ENCODE data around the gene PIEZO1. TPM values are rescaled to one million over a fixed set of nuclear protein-coding genes. Genes with fewer than 3 reads are reported as not detected.

Gene PIEZO1
- total and polyA plus RNA-seq, 2 donors (not counting 3 experiments of a cell fraction or from before 2014, with no cell fraction given): 298 to 322 TPM

DNA sequence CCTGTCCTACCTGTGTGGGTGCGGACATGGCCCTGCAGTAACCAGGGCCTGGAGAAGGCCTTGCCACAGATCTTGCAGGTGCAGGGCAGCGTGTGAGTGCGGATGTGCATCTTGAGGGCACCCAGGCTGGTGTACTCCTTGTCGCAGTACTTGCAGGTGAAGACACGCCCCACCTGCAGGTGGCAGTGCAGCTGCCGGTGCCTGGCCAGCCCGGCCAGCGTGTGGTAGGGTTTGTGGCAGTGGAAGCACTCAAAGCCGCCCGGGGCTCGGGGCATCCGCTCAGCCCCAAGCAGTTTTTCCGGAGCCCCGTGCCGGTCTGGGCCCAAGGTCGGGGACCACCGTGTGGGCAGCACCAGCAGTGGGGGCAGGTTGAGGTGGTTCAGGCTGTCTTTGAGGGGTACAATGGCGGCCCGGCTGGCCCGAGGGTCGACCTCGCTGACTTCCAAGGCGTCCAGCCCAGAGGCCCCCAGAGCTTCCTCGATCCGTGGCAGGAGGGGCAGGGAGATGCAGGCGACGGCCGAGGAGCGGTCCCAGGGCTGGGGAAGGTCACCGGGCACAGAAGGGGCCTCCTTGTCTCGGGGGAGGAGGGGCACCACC lies 103.8 kb downstream of the PIEZO1 start:
- Histone ChIP-seq H4K20me1 (replicated peaks; ENCODE audit: control insufficient read depth, extremely low read depth, insufficient read depth, low read length) (no peaks in the 10 kb centered on the region), H2AFZ (ENCODE audit: low read depth, low read length) (no peak overlapping the region), H3K4me3 (replicated peaks in 1 of 3; ENCODE audit: insufficient read depth in 1 of 3, low read depth in 1 of 3, low read length in 3 of 3) (no peak overlapping the region), H3K27ac (ENCODE audit: insufficient read depth, low read depth, low read length) (no peak overlapping the region), H3K9me3 (replicated peaks; ENCODE audit: control insufficient read depth, insufficient read depth, low read length) (no peaks in the 10 kb centered on the region), H3K4me1 (ENCODE audit: control insufficient read depth, extremely low read depth, insufficient read depth, low read length) (peaks cover 3% of the 10 kb centered on the region), H3K9me1 (replicated peaks; ENCODE audit: control insufficient read depth, extremely low read depth, insufficient read depth, low read length) (no peaks in the 10 kb centered on the region), H3K4me2 (ENCODE audit: insufficient read depth, low read length) (no peak overlapping the region), H3K36me3 (ENCODE audit: control insufficient read depth in 2 of 2, extremely low read depth in 1 of 2, insufficient read depth in 2 of 2, low read length in 2 of 2) (no peaks in the 10 kb centered on the region), H3K79me2 (ENCODE audit: control insufficient read depth, insufficient read depth, low read length) (no peaks in the 10 kb centered on the region), H3K27me3 (ENCODE audit: control insufficient read depth in 2 of 2, insufficient read depth in 2 of 2, low read length in 2 of 2) (no peaks in the 10 kb centered on the region), H3K9ac (replicated peaks; ENCODE audit: extremely low read depth, insufficient read depth, low read length) (no peak overlapping the region)
- no peak for DNase-seq (ENCODE audit: low read depth, low spot score)
- no peak for FAIRE-seq
- dilution Hi-C loops (cut with MboI; ENCODE audit: extremely low pct_ligation_motif_present, low sequenced_read_pairs) (no loop called here), intact Hi-C loops (cut with micrococcal nuclease) (no loop called here)
- POLR2A ChIA-PET: no interaction called here
- TF ChIP-seq FOS (IDR thresholded peaks at IDR 0.05; ENCODE audit: borderline replicate concordance, insufficient read depth, low read length): no peak
- TF ChIP-seq, protein P1, sequence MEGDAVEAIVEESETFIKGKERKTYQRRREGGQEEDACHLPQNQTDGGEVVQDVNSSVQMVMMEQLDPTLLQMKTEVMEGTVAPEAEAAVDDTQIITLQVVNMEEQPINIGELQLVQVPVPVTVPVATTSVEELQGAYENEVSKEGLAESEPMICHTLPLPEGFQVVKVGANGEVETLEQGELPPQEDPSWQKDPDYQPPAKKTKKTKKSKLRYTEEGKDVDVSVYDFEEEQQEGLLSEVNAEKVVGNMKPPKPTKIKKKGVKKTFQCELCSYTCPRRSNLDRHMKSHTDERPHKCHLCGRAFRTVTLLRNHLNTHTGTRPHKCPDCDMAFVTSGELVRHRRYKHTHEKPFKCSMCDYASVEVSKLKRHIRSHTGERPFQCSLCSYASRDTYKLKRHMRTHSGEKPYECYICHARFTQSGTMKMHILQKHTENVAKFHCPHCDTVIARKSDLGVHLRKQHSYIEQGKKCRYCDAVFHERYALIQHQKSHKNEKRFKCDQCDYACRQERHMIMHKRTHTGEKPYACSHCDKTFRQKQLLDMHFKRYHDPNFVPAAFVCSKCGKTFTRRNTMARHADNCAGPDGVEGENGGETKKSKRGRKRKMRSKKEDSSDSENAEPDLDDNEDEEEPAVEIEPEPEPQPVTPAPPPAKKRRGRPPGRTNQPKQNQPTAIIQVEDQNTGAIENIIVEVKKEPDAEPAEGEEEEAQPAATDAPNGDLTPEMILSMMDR (IDR thresholded peaks at IDR 0.05; ENCODE audit: extremely low read depth in 1 of 2, insufficient read depth in 1 of 2, low read depth in 1 of 2, low read length in 2 of 2): peak; percentile 12 to 44
- CTCF ChIA-PET: no interaction called here
- no TSS peak for BruUV-seq (replicated peaks)

DNA sequence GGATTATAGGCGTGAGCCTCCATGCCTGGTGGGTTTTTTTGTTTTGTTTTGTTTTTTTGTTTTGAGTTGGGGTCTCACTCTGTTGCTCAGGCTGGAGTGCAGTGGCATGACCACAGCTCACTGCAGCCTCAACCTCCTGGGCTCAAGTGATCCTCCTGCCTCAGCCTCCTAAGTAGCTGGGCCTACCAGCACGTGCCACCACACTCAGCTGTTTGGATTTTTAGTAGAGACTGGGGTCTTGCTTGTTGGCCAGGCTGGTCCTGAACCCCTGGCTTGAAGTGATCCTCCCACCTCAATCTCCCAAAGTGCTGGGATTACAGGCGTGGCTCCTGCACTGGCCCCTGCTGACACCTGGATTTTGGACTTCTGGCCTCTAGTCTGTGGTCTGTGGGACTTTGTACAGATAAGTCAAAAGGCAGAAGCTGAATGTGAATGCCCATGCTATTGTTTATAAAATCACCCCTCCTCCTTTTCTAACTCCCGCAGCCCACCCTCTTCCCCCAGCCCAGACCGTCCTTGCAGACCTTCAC lies 104.4 kb downstream of the PIEZO1 start:
- Histone ChIP-seq H3K4me3 (replicated peaks in 1 of 3; ENCODE audit: insufficient read depth in 1 of 3, low read depth in 1 of 3, low read length in 3 of 3) (no peak overlapping the region), H3K79me2 (ENCODE audit: control insufficient read depth, insufficient read depth, low read length) (no peaks in the 10 kb centered on the region), H3K36me3 (ENCODE audit: control insufficient read depth in 2 of 2, extremely low read depth in 1 of 2, insufficient read depth in 2 of 2, low read length in 2 of 2) (no peaks in the 10 kb centered on the region), H3K27me3 (ENCODE audit: control insufficient read depth in 2 of 2, insufficient read depth in 2 of 2, low read length in 2 of 2) (no peaks in the 10 kb centered on the region), H3K9me3 (replicated peaks; ENCODE audit: control insufficient read depth, insufficient read depth, low read length) (no peaks in the 10 kb centered on the region), H3K4me1 (ENCODE audit: control insufficient read depth, extremely low read depth, insufficient read depth, low read length) (peaks cover 3% of the 10 kb centered on the region), H3K9me1 (replicated peaks; ENCODE audit: control insufficient read depth, extremely low read depth, insufficient read depth, low read length) (no peaks in the 10 kb centered on the region), H2AFZ (ENCODE audit: low read depth, low read length) (no peak overlapping the region), H4K20me1 (replicated peaks; ENCODE audit: control insufficient read depth, extremely low read depth, insufficient read depth, low read length) (no peaks in the 10 kb centered on the region), H3K27ac (ENCODE audit: insufficient read depth, low read depth, low read length) (no peak overlapping the region), H3K9ac (replicated peaks; ENCODE audit: extremely low read depth, insufficient read depth, low read length) (no peak overlapping the region), H3K4me2 (ENCODE audit: insufficient read depth, low read length) (no peak overlapping the region)
- no TSS peak for BruUV-seq (replicated peaks)
- ChIA-PET POLR2A (no interaction called here), CTCF (no interaction called here)
- TF ChIP-seq, protein P2, sequence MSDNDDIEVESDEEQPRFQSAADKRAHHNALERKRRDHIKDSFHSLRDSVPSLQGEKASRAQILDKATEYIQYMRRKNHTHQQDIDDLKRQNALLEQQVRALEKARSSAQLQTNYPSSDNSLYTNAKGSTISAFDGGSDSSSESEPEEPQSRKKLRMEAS (IDR thresholded peaks at IDR 0.05; ENCODE audit: insufficient read depth, insufficient read length): no peak
- TF ChIP-seq JUN (IDR thresholded peaks at IDR 0.05; ENCODE audit: borderline replicate concordance, insufficient read depth, insufficient read length, low read depth): no peak
- no peak for TF ChIP-seq GATA2 (IDR thresholded peaks at IDR 0.05; ENCODE audit: insufficient read depth, insufficient read length, low read depth, low read length)
- TF ChIP-seq POLR2AphosphoS5 (IDR thresholded peaks at IDR 0.05; ENCODE audit: insufficient read depth, low read depth, low read length): no peak
- no peak for TF ChIP-seq MYC (IDR thresholded peaks at IDR 0.05; ENCODE audit: low read depth, low read length)
- TF ChIP-seq POLR2A (IDR thresholded peaks at IDR 0.05; ENCODE audit: low read depth, low read length): no peak
- TF ChIP-seq FOS (IDR thresholded peaks at IDR 0.05; ENCODE audit: borderline replicate concordance, insufficient read depth, low read length): no peak
- TF ChIP-seq, protein P1 (IDR thresholded peaks at IDR 0.05; ENCODE audit: extremely low read depth in 1 of 2, insufficient read depth in 1 of 2, low read depth in 1 of 2, low read length in 2 of 2): no peak
- TF ChIP-seq EZH2 (IDR thresholded peaks at IDR 0.05; ENCODE audit: borderline replicate concordance, low read depth, low read length, severe bottlenecking): no peak
- intact Hi-C loops (cut with micrococcal nuclease) (no loop called here), dilution Hi-C loops (cut with MboI; ENCODE audit: extremely low pct_ligation_motif_present, low sequenced_read_pairs) (no loop called here)
- DNase-seq (ENCODE audit: low read depth, low spot score) (no peak), FAIRE-seq (no peak)
